Activated CD4-positive, alpha-beta T cell treated with anti-CD3 and anti-CD28 coated beads for 4 hours (primary cell): ENCODE measurements around the gene EIF2AK2.

Experiments
- DNase-seq, 2 donors: peaks; one replicate each; pipeline ENCODE4 v3.0.0-alpha.2; 2020

EIF2AK2 gene

DNA sequence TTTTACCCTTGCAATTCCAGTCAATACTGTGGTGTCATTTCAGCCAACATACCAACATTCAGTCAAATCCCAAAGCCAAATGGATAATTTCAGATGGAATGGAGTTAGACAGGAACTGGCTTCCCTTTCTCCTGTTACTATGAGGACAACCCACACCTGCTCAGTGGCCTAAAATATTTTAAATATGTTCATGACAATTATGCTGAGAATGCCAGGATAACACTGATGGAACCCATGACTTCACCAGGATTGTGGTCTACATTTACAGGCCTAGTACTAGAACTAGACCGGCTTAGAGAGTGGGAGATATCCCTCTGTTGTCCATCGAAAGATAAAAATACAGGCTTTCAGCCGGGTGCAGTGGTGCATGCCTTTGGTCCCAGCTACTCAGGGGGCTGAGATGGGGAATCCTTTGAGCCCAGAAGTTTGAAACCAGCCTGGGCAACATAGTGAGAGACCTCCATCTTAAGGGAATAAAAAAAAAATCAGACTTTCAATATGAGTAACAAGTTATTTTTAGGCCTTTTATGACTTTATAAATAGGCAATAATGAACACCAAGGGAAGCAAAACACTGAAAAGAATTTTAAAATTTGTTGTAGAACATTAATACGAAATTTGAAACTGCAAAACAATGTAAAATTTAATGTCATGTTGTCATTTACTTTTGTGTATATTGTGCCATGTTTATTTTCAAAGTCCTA is 58.2 kb downstream of the EIF2AK2 start:
- DNase-seq, result no peak

DNA sequence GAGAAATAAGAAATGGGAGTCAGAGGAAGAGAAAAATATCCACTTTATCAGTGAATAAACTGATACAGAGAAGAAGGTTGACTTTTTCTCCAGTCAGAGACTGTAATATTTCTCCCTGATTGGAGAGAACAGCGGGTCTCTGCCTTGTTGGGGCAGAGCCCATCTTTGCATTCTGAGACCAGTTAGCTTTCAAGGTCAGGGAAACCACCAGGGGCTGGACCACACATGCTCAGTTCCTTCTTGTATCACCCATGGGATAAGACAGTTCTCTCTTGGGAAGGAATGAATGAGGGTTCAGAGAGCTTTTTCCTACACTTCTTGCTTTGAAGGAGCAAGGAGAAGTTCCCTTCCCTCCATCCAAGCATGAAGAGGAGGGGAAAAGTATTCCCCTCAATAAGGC is 60.2 kb downstream of the EIF2AK2 start:
- DNase-seq, result no peak

DNA sequence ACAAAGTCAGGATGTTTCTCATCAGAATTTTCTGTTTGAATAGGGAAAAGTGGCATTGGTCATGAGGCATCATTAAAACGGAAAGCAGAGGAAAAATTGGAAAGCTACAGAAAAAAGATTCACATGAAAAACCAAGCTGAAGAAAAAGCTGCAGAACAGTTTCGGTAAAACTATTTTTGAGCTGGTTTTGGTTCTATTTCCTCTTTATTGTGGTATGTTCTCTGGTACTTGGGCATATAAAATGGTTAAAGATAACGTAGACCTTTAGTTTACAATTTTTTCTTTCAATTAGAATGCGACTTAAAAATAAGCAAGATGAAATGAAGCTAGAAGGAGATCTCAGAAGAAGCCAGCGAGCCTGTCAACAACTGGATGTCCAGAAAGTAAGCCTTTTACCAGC is 64.9 kb downstream of the EIF2AK2 start:
- no peak for DNase-seq

DNA sequence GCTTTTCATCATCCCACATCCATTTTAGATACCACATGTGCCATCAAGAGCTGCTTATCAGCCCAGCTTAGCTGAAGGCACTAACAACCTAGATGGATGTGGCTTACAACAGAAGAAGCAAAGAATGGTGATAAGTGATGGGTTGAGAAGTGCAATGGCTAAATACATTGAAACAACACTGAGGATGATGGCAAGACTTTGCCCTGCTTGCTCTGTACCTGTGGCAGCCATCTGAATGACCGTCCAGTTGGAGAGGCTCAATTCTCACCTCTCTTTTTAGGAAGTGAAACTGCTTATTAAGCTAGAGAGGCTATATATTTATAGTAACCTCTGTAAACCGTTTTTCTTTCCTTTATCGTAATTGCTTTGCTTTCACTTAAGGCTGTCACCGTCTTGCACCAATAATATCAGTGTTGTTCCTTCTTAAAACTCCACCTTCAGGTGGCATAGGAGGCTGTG is 66.7 kb downstream of the EIF2AK2 start:
- no peak for DNase-seq

DNA sequence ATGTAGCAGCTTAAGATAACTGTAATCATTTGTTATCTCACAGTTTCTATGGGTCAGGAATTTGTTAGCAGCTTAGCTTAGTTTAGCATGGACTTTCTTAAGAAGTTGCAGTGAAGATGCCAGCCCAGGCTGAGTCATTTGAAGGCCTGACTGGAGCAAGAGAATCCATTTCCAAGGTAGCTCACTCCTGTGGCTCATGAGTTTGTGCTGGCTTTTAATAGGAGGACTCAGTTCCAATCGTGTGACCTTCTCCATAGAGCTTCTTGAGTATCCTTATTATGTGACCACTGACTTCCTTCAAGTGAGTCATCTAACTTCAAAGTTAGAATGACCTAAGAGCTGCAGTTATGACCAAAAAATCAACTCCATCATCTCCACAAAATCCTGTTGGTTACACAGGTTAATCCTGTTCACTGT is 71.0 kb downstream of the EIF2AK2 start:
- no peak for DNase-seq

DNA sequence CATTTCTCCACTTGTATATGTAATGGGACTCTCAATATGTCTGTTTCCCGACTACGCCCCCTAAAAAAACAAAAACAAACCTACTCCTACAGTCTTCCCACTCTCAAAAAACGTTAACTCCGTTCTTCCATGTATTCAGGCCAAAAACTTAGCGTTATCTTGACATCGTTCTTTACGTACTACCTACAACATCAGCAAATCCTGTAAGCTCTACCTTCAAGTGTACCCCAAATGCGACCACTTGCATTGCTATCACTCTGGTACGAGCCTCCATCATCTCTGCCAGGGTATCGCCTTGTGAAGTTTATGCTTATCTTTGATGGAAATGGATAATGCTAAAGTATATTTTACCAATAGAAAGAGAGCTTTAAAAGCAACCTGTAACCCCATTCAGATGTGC is 72.0 kb downstream of the EIF2AK2 start:
- DNase-seq, result no peak

DNA sequence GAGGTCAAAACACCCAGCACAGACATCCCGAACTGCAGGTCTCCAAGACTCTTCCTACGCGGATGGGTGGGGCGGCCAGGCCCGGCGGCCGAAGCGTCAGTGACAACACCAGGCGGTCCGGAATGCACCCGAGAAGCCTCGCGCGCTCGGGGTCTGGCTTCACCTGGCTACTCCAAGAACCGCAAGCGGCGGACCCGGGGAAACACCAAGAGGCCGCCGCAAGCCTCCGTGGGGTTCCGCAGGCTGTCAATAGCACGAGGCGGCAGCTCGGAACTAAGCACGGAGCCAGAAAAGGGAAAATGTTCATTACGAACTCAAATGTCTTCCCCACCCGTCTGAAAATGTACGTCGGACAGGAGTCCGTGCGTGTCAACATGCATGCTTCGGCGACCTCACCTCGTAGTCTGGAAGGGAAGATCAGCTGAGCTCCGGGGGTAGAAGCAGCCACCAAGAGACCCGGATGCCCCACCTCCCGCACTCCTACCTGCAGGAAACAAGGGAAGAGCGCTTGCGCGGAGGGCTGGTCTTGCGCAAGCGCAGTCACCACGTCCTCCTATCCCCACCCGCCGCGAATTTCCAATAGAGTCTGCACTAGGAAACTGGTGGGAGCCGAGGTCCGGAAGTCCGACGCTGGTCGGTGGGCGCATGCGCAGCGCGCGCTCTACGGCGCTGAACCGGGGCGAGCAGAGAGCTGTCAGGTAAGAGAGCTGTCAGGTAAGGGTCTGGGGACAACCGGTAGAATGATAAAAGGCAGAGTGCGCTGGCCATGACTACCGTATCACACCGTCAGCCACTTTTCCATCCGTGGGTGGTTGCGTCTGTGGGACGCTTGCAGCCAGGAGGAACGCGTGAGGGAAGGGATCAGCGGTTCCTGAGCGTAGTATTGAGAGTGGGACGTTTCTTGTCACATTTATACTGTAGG is 72.6 kb downstream of the EIF2AK2 start, which contains the start of the genes GPATCH11 and HEATR5B:
TSS of gene GPATCH11 (plus strand) at position 646 of the 922 bp plus-strand sequence. CDS start 3,864 bp downstream, outside the sequence.
TSS of gene HEATR5B (minus strand) at position 500 of the 922 bp plus-strand sequence. CDS start 958 bp downstream, outside the sequence.
- peak; percentile 92 to 93 for DNase-seq

DNA sequence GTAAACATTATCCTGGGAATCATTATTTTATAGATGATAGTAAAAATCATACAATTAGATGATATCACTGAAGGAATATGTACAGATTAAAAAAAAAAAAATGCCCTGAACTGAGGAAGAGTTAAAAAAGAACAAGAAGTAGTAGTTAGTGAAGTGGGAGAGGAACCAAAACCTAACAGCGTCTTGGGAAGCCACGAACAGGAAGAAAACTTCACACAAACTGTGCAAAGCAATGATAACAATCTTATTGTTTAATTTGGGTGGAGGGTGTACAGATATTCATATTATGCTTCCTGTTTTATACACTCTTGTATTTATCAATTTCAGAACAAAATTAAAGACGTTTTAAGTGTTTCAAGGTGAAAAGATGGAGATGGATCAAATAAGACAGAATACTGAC is 76.1 kb downstream of the EIF2AK2 start:
- DNase-seq, result no peak

DNA sequence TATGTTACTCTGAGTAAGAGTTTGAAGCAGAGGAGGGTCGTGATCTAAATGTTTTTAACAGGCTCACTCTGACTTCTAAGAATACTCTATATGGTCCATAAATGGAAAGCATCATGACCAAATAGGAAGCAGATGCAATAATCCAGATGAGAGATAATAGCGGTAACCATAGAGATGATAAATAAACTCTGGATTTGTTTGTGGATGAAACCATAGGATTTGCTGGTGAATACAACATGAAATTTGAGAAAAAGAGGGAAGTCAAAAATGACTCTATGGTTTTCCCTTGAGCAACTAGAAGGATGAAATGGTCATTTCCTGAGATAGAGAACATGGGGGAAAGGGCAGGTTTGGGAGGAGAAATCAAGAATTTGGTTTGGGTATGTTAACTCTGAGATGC is 76.5 kb downstream of the EIF2AK2 start:
- DNase-seq, result no peak

DNA sequence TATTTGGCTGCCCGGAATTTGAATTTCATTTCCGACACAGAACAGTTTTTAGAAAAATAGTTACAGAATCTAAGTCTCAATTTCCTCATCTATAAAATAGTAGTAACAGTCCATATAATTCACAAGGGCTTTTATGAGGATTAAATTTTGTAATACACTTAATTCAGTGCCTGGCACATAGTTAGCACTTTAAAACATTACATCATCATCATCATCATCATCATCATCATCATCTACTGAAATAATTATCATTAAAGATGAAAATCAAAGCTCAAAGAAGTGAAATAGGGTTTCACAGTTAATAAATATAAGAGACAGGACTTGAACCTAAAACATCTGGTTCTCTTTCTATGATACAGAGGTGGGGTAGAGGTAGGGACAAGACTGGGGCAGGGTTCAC is 85.8 kb downstream of the EIF2AK2 start:
- no peak for DNase-seq

DNA sequence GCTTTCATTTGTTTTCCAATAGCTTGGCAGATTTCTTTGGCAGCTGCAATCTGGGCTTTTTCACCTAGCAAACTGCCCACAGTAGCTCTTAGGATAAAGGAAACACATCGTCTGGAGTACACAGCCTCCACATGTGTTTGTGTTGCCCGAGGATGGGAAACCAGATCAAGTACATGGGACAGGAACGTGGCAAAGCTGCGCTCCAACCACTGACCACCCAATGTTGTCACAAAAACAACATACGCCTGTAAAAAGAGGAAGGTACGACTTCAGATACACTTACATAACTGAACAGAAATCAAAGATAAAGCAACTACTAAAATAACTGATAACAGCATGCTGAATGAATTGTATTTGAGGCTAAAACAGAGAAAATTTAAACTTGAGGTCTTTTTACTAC is 88.1 kb downstream of the EIF2AK2 start:
- DNase-seq, result no peak

DNA sequence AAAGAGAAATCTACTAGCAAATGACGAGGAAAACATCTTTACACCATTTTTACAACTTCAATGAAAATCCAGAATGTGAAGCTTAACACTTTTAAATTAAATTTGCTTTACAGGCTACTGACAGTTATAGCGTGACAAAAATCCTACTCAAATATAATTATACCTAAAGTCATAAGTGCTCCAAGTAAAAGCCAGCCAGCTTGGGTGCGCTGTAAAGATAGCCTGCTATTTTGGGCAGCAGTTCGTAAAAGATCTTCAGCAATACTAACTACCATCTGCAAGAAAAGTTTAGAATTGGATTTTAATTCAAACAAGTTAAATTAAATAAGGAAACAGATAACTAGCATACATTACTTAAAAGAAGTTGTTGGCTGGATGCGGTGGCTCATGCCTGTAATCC is 95.0 kb downstream of the EIF2AK2 start:
- no peak for DNase-seq

DNA sequence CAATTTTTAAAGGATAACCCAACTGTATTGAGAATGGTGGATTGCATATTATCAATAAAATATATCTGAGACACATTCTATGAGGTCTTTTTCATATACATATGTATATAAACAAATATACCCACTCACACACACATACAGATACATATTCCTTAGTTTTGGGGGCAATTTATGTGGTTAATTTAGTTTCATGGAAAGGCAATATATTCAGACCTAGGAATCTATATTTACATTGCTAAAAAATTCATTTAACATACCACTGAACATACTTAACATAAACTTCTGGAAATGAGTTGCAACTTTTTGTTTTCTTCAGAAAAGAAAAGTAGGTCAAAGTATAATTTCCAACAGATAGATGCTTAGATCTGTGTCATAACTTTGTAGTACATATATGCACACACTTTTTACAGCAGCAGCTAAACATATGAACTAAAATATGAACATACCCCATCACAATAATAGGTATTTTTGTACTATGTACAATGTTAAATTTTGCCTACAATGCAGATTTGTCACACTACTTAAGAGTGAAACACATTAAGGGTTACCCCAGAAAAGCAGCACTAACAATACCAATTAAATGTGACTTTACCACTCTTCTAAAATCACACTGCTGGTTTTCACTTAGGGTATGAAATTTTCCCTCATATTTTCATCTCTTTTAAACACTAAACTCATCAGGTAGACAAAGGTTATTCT is 95.6 kb downstream of the EIF2AK2 start:
- no peak for DNase-seq

DNA sequence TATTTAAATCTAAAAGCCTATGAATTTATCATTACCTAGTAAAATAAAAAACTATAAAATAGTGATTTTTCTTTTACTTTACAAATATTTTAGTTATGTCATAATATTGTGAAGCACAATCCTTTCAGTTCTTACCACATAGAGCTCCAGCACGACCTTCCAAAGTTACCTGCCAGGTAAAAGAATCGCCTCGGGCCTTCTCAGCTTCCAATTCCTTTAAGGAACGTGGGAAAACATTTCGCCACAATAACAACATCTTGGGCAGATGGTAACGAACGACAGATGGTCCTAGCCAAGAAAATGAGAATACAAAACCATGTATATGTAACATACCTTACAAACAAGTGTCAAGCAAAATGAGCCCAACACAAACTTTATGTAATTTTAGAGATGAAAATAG is 96.3 kb downstream of the EIF2AK2 start:
- no peak for DNase-seq

DNA sequence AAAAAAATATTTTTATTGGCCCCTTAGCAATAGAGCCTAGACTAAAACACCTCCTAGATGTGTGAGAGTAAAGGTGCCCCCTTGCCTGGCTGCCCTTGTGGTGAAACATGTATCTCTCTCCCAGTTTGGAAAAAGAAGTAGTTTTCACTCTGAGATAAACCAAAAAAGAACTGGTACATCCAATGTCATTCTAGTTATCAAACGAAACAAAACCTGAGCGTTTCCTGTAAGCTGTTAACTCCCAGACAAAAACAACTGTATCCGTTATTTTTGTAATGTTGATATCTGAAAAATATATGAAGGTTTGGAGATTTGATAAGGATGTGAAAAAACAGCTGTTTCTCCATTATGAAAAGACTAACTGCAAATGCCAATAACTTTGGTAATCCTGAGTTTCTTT is 96.9 kb downstream of the EIF2AK2 start:
- DNase-seq, result no peak

DNA sequence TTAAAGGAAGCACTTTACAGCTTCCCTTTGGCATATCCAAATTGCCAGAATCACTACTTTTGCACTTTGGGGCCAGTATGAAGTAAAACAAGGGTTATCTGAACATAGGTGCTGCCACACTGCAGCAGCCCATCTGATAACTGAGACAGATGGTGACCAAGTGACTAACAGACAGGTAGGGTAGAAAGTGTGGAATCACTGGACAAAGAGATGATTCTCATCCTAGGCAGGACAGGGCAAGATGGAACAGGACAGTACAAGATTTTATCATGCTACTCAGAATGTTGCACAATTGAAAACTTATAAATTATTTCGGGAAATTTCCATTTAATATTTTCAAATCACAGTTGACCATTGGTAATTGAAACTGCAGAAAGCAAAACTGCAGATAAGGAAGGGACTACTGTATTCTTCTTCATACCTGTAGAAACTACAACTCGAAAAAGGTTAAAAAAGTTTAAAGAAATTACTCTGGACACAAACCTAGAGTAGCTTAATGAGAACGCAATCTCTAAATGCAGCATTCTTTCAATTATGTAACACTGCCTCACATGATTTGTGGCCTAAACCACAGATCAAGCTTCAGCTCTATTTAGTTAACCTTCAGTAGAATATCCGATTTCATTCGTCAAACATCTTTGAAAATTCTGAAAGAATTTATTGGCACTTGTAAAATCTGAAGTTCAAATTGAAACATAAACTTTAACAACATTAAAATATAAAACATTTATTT is 104.0 kb downstream of the EIF2AK2 start:
- DNase-seq, result no peak
